Panc1 (cell line): ENCODE data around the gene POLR1E. TPM values are rescaled to one million over a fixed set of nuclear protein-coding genes. Genes with fewer than 3 reads are reported as not detected.

Source experiments
- ATAC-seq: fragments of 200-7000 bp; cut with Tn5 transposase; 2 replicates; pipeline ENCODE4 v1.9.1; 2020; ENCODE audit warnings: mild to moderate bottlenecking, moderate library complexity
- BruUV-seq: library from RNA; stranded (reverse); fragments of 400-500 nt; replicated peaks from 2 replicates; lab custom pipeline; 2021; lab: Mats Ljungman, UMichigan
- CTCF ChIA-PET: fragments of 300-600 bp; sonication (Branson Sonifier 250); formaldehyde crosslinking; loops from one replicate; lab custom pipeline; 2022; ENCODE audit warnings: antibody characterized with exemption; lab: Charles Lee
- POLR2A ChIA-PET: fragments of 300-600 bp; sonication (Branson Sonifier 250); formaldehyde crosslinking; loops from one replicate; lab custom pipeline; 2022; ENCODE audit warnings: antibody characterized with exemption; lab: Charles Lee
- DNase-seq: peaks from one replicate; pipeline ENCODE4 v3.0.0-alpha.2; 2010; ENCODE audit warnings: low read depth, low spot score
- H3K27ac ChIP-seq: 2 replicates; pipeline ENCODE4 v1.5.1; 2011; ENCODE audit warnings: mild to moderate bottlenecking, low read length, inconsistent platforms
- H3K27me3 ChIP-seq: fragments of 200-500 bp; sonication (Bioruptor generic); 2 replicates; pipeline ENCODE4 v1.6.0; 2014; ENCODE audit warnings: low read length, inconsistent platforms; ENCODE audit not compliant: control insufficient read depth, insufficient read depth
- H3K36me3 ChIP-seq: fragments of 200-500 bp; sonication (Bioruptor generic); 2 replicates; pipeline ENCODE4 v1.5.1; 2014; ENCODE audit warnings: inconsistent platforms, mild to moderate bottlenecking, low read length, moderate library complexity; ENCODE audit not compliant: control insufficient read depth, insufficient read depth
- H3K4me1 ChIP-seq: 2 replicates; pipeline ENCODE4 v1.5.1; 2011; ENCODE audit warnings: inconsistent platforms, mild to moderate bottlenecking, low read length, moderate library complexity; ENCODE audit not compliant: control insufficient read depth, insufficient read depth
- H3K4me3 ChIP-seq, 2 experiments: 2 replicates each; pipeline ENCODE4 v1.5.1; 2011 to 2012; ENCODE audit warnings: low read depth in 2 of 2, low read length in 2 of 2, mild to moderate bottlenecking in 2 of 2, inconsistent platforms in 1 of 2, moderate library complexity in 1 of 2
- H3K9me3 ChIP-seq: fragments of 200-500 bp; sonication (Bioruptor generic); 2 replicates; pipeline ENCODE4 v1.5.1; 2014; ENCODE audit warnings: low read depth, mild to moderate bottlenecking, inconsistent platforms, low read length, moderate library complexity; ENCODE audit not compliant: control insufficient read depth, insufficient read depth
- POLR2AphosphoS5 ChIP-seq: IDR thresholded peaks from 2 replicates; pipeline ENCODE4 v1.6.1; 2012; ENCODE audit warnings: mild to moderate bottlenecking, low read depth, low read length, moderate library complexity
- REST ChIP-seq, 2 experiments: IDR thresholded peaks; 2 replicates each; pipeline ENCODE4 v1.6.1; 2011 to 2012; ENCODE audit warnings: low read depth in 2 of 2, control low read depth in 1 of 2, low read length in 1 of 2, mild to moderate bottlenecking in 1 of 2, moderate library complexity in 1 of 2; ENCODE audit not compliant: insufficient read depth in 1 of 2
- SIN3A ChIP-seq: IDR thresholded peaks from 2 replicates; pipeline ENCODE4 v1.6.1; 2012; ENCODE audit warnings: low read depth, mild to moderate bottlenecking, low read length, moderate library complexity, borderline replicate concordance; ENCODE audit not compliant: insufficient read depth
- TCF7L2 ChIP-seq: IDR thresholded peaks from 2 replicates; pipeline ENCODE4 v1.6.1; 2011; ENCODE audit warnings: mild to moderate bottlenecking, low read depth, low read length, inconsistent platforms
- in situ Hi-C: cut with HindIII; loops from 2 replicates; pipeline ENCODE4 v1.10.0; 2016; ENCODE audit warnings: low sequenced_read_pairs, low pct_unique_long_range_greater_than_20kb
- intact Hi-C: fragments of 100-400 bp; cut with micrococcal nuclease; formaldehyde crosslinking; loops from one replicate; pipeline ENCODE4 v1.10.0; 2022; ENCODE audit not compliant: unreplicated experiment
- total RNA-seq: library from RNA; stranded (reverse); gene quantifications from one replicate; pipeline ENCODE4 v1.2.1, GENCODE V29; 2021; ENCODE audit not compliant: unreplicated experiment
- TF ChIP-seq, protein P1 (sequence below): fragments of 450-650 bp; IDR thresholded peaks from 2 replicates; pipeline ENCODE4 v1.5.1; 2017; ENCODE audit warnings: mild to moderate bottlenecking

POLR1E gene
- total RNA-seq, 1 experiment from 2014 or later: 93.8 TPM

DNA sequence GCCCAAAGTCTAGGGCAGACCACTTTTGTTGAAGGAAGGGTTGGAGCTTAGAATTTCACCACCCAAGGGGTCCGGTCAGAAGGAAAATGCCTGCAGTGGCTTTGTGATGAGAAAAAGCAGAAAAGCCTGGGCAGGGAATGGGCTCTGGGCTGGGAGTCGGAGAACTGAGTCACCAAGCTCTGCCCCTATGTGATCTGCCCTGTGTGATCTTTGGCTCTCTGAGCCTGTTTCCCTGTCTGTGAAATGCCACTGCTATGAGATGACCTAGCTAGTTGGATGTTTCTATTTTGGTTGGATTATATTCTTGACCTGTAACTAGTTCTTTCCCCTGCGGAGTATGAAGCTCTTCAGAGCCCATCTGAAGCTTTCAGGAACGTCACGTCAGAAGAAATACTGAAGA, 9.8 kb downstream of the POLR1E start:
- Histone ChIP-seq H3K4me3 (no peak overlapping the region), H3K4me1 (no peaks in the 10 kb centered on the region), H3K27ac (no peak overlapping the region), H3K9me3 (no peaks in the 10 kb centered on the region), H3K27me3 (no peaks in the 10 kb centered on the region), H3K36me3 (peaks cover 61% of the 10 kb centered on the region)
- in situ Hi-C loops (no loop called here), intact Hi-C loops (loop anchor here (10.0 kb wide), 1 partner anchor 239 kb away; no protein-coding TSS in a partner anchor)
- ChIA-PET CTCF (interaction anchor here (0.8 kb wide), 1 partner anchor 15 kb away, joined by 3 read pairs; no protein-coding TSS in a partner anchor), POLR2A (no interaction called here)
- no TSS peak for BruUV-seq
- TF ChIP-seq, protein P1, sequence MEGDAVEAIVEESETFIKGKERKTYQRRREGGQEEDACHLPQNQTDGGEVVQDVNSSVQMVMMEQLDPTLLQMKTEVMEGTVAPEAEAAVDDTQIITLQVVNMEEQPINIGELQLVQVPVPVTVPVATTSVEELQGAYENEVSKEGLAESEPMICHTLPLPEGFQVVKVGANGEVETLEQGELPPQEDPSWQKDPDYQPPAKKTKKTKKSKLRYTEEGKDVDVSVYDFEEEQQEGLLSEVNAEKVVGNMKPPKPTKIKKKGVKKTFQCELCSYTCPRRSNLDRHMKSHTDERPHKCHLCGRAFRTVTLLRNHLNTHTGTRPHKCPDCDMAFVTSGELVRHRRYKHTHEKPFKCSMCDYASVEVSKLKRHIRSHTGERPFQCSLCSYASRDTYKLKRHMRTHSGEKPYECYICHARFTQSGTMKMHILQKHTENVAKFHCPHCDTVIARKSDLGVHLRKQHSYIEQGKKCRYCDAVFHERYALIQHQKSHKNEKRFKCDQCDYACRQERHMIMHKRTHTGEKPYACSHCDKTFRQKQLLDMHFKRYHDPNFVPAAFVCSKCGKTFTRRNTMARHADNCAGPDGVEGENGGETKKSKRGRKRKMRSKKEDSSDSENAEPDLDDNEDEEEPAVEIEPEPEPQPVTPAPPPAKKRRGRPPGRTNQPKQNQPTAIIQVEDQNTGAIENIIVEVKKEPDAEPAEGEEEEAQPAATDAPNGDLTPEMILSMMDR: no peak
- no peak for TF ChIP-seq POLR2AphosphoS5
- TF ChIP-seq TCF7L2: no peak
- no peak for TF ChIP-seq SIN3A
- TF ChIP-seq REST (IDR thresholded peaks at IDR 0.05; ENCODE audit: insufficient read depth in 1 of 2, low read depth in 2 of 2, low read length in 1 of 2): no peak
- DNase-seq (no peak), ATAC-seq (no peak; the same call in 1 of the 2 replicates)

- H3K4me1 ChIP-seq: no peaks in the 10 kb centered on the region
- no peak; the same call in 1 of the 2 replicates for ATAC-seq
- DNase-seq: no peak
- no peak overlapping the region for H3K27ac ChIP-seq
- H3K4me3 ChIP-seq: no peak overlapping the region
- H3K9me3 ChIP-seq: no peaks in the 10 kb centered on the region
- in situ Hi-C loops (no loop called here), intact Hi-C loops (loop anchor here (10.0 kb wide), 1 partner anchor 239 kb away; no protein-coding TSS in a partner anchor)
- no peaks in the 10 kb centered on the region for H3K27me3 ChIP-seq
- ChIA-PET POLR2A (no interaction called here), CTCF (interaction anchor here (0.7 to 0.8 kb wide), 2 partner anchors 16 to 259 kb away, joined by 3 to 12 read pairs; no protein-coding TSS in a partner anchor)
- peaks cover 62% of the 10 kb centered on the region for H3K36me3 ChIP-seq
- TF ChIP-seq POLR2AphosphoS5 (no peak), SIN3A (no peak)
- BruUV-seq: no TSS peak
Measured at GRCh38 chr9:37496020-37496419, 10.3 kb downstream of the POLR1E start.

GRCh38 chr9:37497320-37497719, 11.6 kb downstream of the POLR1E start:
- Histone ChIP-seq H3K27me3 (no peaks in the 10 kb centered on the region), H3K36me3 (peaks cover 64% of the 10 kb centered on the region), H3K9me3 (no peaks in the 10 kb centered on the region), H3K4me3 (no peak overlapping the region), H3K27ac (no peak overlapping the region), H3K4me1 (no peaks in the 10 kb centered on the region)
- BruUV-seq: no TSS peak
- TF ChIP-seq REST (IDR thresholded peaks at IDR 0.05; ENCODE audit: insufficient read depth in 1 of 2, low read depth in 2 of 2, low read length in 1 of 2): no peak
- no peak for TF ChIP-seq TCF7L2
- TF ChIP-seq SIN3A: no peak
- TF ChIP-seq, protein P1: no peak
- no peak for TF ChIP-seq POLR2AphosphoS5
- ChIA-PET CTCF (no interaction called here), POLR2A (interaction anchor here (1.0 kb wide), 1 partner anchor 79 kb away, joined by 3 read pairs; the partner anchor contains the start of gene FBXO10)
- ATAC-seq: no peak
- intact Hi-C loops: loop anchor here (10.0 kb wide), 1 partner anchor 237 kb away; no protein-coding TSS in a partner anchor
- in situ Hi-C loops: no loop called here
- no peak for DNase-seq
